NCI-H2107 treated with DMSO at 0.1 percent for 48 hours (cell line): ENCODE results near the gene THADA.
"Not testable (repeated sequence)": the region's sequence is repeated elsewhere in the genome, so short reads cannot be mapped to it uniquely, and the experiment has no call there.

Experiments used
- DNase-seq: peaks from one replicate; lab custom pipeline; 2025; ENCODE audit not compliant: unreplicated experiment; lab: John Stamatoyannopoulos, UW

The THADA gene

GRCh38 chr2:43389581-43390466, 206.0 kb downstream of the THADA start:
- no peak for DNase-seq

- DNase-seq = no peak
Observed at GRCh38 chr2:43388371-43388770, 207.5 kb downstream of the THADA start.

DNA sequence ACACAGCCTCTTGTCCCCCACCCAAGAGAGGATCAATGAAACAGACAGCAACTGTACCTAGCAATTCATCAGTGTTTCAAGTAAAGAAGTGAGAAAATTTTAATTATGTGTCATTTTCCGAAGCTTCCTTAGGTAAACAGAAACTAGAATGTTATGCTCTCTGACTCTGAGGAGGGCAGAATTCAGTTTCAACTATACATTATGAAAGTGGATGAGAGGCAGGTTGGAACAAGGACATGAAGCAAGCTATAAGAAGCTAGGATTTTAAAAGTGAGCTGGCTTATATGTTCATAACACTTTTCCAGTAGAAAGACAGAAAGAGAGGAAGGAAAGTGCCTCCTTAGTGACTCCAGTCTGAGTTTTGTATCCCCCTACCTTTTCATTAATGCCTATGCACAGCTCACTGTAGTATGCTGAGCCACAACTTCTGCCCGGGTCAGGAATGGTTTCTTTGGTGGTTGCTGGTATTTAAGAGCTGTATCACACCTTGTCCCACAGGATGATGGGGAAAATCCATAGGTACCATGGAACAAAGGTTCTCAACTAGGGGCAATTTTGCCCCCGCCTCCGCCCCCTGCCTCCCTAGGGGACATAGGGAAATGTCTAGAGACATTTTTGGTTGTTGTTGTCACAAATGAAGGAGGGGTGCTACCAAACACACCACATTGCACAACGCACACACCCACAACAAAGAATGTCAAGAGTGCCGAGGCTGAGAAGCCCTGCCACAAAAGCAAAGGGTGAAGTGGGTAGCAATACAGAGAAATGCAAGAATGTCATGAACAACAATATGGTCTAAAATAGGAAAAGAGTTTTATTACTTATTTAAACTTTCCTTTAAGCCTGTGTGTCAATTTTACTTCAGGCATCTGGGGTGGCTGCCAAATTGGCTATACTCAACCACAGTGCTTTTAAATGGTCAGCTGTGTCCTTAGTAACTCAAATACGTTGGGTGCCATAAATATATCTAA, 208.5 kb downstream of the THADA start:
- DNase-seq = no peak

DNA sequence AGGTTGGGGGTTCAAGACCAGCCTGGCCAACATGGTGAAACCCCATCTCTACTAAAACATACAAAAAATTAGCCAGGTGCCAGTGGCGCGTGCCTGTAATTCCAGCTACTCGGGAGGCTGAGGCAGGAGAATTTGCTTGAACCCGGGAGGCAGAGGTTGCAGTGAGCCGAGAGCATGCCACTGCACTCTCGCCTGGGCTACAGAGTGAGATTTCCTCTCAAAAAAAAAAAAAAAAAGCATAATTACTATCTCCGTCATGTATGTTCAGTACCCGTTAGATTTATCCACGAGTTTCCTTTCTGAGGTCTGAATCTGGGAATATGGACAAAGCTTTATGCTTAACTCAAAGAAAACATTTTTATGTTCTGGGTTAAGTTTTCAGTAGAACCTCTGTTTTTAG, 209.2 kb downstream of the THADA start:
- DNase-seq = not testable (repeated sequence)

- DNase-seq = no peak
Observed at GRCh38 chr2:43384143-43384542, 211.7 kb downstream of the THADA start.

- DNase-seq = no peak
Observed at GRCh38 chr2:43383533-43383932, 212.3 kb downstream of the THADA start.

DNA sequence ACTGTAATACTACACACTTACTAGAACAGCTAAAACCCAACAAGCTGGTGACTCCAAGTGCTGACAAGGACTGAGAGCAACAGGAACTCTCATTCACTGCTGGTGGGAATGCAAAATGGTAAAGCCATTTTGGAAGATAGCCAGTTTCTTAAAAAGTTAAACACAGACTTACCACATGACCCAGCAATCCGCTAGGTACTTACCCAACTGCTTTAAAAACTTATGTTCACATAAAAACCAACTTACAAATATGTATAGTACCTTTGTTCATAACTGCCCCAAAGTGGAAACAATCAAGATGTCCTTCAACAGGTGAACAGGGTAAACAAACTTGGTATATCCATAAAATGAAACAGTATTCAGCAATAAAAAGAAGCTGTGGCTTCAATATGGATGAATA, 216.3 kb downstream of the THADA start:
- no peak for DNase-seq

- DNase-seq = no peak
Observed at GRCh38 chr2:43377327-43377726, 218.5 kb downstream of the THADA start.

- DNase-seq = no peak
Observed at GRCh38 chr2:43376523-43377198, 219.2 kb downstream of the THADA start.

DNA sequence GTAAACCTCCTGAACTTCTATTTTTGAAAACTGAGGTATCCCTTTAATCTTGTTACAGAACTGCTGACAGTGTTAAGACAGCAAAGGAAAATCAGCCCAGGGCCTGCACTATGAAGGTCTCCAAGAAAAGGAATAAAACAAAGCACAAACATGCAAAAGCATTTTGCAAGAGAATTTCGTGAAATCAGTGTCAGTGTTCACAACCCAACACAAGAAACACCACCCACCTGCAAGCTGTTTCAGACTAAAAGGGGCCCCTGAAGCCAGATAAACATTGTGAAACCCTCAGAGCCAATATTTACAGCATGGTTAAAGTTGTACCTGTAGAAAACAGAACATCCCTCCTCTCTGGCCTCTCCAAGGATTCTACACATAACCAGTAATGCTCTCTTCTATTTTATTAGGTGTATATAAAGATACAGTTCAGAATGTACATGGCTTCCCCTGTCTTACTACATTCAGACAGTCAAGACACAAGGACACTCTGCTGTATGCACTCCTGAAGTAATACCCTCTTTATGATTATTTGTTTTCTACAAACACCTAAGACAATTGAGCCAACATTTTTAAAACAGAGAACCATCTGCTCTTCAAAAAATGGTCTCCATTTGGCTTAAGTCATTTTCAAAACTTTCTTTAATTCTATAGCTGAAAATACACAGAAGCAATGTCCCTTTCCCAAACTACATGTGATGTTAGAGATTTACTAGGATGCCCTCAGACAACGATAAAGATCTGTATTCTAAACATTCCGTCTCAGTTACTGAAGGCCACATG, 219.9 kb downstream of the THADA start:
- DNase-seq = no peak

DNA sequence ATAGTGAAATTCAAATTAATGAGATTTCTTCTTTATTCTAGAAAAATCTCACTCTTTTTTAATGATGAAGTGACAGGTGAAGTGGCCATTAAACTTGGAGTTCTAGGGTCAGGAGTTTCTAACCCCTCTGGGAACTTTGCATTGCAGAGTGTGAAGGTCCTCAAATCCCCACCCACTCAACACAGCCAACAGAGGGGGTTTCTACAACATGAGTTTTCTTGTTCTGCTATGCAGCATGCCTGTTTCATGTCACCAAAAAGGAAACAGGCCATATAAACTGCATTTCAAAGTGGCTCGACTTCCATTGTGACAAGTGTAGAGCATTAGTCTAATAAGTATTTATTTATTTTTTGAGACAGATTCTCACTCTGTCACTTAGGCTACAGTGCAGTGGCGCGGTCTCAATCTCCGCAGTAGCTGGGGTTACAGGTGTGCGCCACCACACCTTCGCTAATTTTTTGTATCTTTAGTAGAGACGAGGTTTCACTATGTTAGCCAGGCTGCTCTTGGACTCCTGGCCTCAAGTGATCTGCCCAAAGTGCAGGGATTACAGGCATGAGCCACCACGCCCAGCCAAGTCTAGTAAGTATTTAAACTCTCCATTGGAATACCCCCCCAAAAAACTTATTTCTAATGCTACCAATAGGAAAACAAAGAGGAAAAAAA, 223.3 kb downstream of the THADA start:
- DNase-seq = no peak

- peak; percentile 35 for DNase-seq
Observed at GRCh38 chr2:43370705-43371104, 225.1 kb downstream of the THADA start.

GRCh38 chr2:43370146-43370545, 225.7 kb downstream of the THADA start:
- DNase-seq = no peak

DNA sequence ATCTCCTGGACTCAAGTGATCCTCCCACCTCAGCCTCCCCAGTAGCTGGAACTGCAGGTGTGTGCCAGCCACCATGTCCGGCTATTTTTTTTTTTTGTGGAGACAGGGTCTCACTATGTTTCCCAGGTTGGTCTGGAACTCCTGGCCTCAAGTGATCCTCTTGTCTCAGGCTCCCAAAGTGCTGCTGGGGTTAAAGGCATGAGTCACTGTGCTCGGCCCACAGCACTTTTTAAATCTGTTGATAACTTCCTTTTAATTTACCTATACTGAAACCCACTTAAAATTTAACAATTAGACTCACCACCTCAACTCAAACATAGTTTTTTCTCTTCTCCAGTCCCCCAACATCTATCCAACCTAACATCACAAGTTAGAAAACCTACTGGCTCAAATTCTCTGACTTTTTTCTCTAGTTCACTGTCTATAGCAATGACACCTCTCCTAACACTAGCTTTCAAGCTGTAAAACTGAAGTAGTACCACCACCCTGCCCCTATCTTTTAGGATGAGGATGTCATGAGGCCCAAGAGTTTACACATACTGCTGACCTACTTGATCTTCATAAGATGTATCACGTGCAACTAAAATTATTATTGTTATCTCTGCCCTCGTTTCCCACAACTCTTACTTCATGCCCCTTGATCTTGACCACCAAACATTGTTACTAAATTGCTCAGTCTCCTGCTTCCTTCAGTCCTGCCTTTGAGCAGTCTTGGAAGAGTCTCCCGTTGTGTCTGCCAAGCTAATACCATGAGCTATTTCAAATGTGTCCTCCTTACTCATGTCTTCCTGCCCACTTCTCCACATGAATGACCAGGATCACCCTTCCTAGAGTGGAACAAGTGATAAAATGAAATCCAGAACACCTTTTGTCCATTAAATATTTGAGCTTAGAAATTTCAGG, 227.1 kb downstream of the THADA start:
- no peak for DNase-seq

- DNase-seq = no peak
Observed at GRCh38 chr2:43367012-43367782, 228.6 kb downstream of the THADA start.

GRCh38 chr2:43363120-43363519, 232.7 kb downstream of the THADA start:
- no peak for DNase-seq

GRCh38 chr2:43361286-43361685, 234.6 kb downstream of the THADA start:
- DNase-seq = no peak

DNA sequence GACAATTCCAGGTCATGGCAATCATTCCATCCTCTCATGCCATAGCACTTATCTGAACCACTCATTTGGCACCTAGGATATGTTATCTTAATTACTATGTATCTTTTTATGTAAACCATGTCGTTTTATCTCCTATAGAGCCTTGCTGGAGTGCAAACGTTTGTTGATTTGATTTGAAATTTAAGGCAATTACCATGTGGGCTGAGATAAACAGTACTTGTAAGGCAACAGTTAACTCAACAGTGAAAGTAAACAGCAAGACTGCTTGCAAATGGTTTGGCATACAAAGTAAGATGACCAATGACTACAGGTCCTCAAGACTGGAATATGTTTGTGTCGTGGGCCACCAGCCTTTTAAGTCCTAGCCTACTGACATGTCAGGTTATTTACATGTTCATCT, 235.7 kb downstream of the THADA start:
- no peak for DNase-seq
